GM12892 (cell line): ENCODE data around the gene CCDC81.

Source experiments
- POLR2A ChIP-seq: IDR thresholded peaks from 2 replicates; pipeline ENCODE4 v1.6.1; 2011; ENCODE audit warnings: low read depth, low read length, control low read depth
- POLR2AphosphoS5 ChIP-seq: IDR thresholded peaks from 2 replicates; pipeline ENCODE4 v1.6.1; 2011; ENCODE audit warnings: low read depth, low read length, control low read depth
- TAF1 ChIP-seq: IDR thresholded peaks from 2 replicates; pipeline ENCODE4 v1.6.1; 2011; ENCODE audit warnings: low read depth, mild to moderate bottlenecking, control low read depth, low read length, borderline replicate concordance

GRCh38 chr11:86460461-86461385, 86.0 kb downstream of the CCDC81 start:
- TF ChIP-seq POLR2AphosphoS5 (no peak), TAF1 (no peak), POLR2A (no peak)
